Body of pancreas (tissue), 4 donors: Measurements from ENCODE around the gene CCL28. TPM values are rescaled to one million over a fixed set of nuclear protein-coding genes. Genes with fewer than 3 reads are reported as not detected.
A peak's percentile ranks its signal among the peaks of the same experiment; 100 is the strongest.

Source experiments
- ATAC-seq: fragments of 150-250 bp; one replicate; pipeline ENCODE4 v1.9.1; 2016
- DNase-seq, 4 donors: peaks; one replicate each; pipeline ENCODE4 v3.0.0-alpha.2; 2019
- H3K27ac ChIP-seq, 4 donors: fragments of 200-600 bp; sonication (generic); 1 replicate in 3 of 4; 2 replicates in 1 of 4; pipeline versions ENCODE4 v1.5.1 to v1.6.1; 2016 to 2019; ENCODE audit warnings: mild to moderate bottlenecking in 1 of 4, mixed read lengths in 1 of 4, moderate library complexity in 1 of 4
- H3K27me3 ChIP-seq, 2 donors: fragments of 200-600 bp; sonication (generic); one replicate each; pipeline ENCODE4 v1.6.0; 2016; ENCODE audit warnings: mild to moderate bottlenecking in 1 of 2
- H3K36me3 ChIP-seq, 2 donors: fragments of 200-600 bp; sonication (generic); replicated peaks in 1 of 2; 2 replicates each; pipeline ENCODE4 v1.5.1; 2016; ENCODE audit warnings: low read depth in 2 of 2; ENCODE audit not compliant: insufficient read depth in 1 of 2
- H3K4me1 ChIP-seq: fragments of 200-600 bp; sonication (generic); one replicate; pipeline ENCODE4 v1.6.0; 2016
- H3K4me3 ChIP-seq, 2 donors: fragments of 200-600 bp; sonication (generic); 1 replicate in 1 of 2; 2 replicates in 1 of 2; pipeline ENCODE4 v1.5.1; 2016 to 2019
- H3K9me3 ChIP-seq, 3 donors: fragments of 200-600 bp; sonication (generic); 1 replicate in 2 of 3; 2 replicates in 1 of 3; pipeline ENCODE4 v1.5.1; 2016
- CTCF ChIP-seq, 7 experiments: fragments of 450-650 bp in 4 of 7; fragments of 200-600 bp in 3 of 7; sonication (generic) in 3 of 7; IDR thresholded peaks; one replicate each; pipeline ENCODE4 v1.5.1; 2016 to 2019; ENCODE audit warnings: antibody characterized with exemption in 7 of 7
- POLR2A ChIP-seq, 3 donors: fragments of 450-650 bp; IDR thresholded peaks; one replicate each; pipeline ENCODE4 v1.6.1; 2016; ENCODE audit warnings: antibody characterized with exemption in 3 of 3, mild to moderate bottlenecking in 2 of 3
- WGBS, 2 donors: methylation state at CpG; one replicate each; pipeline ENCODE4 v1.1.5; 2017; 5-methylcytosine and 5-hydroxymethylcytosine counted together
- intact Hi-C: fragments of 100-400 bp; cut with DNase I; formaldehyde crosslinking; loops from one replicate; pipeline ENCODE4 v1.15.1; 2023
- total RNA-seq, 2 donors: library from RNA; depleted of rRNA; stranded (reverse); fragments of >200 nt; gene quantifications; one replicate each; pipeline ENCODE4 v1.1.0, GENCODE V29; 2016

Gene CCL28
- total RNA-seq, 2 donors from 2014 or later: 10.5 to 21.0 TPM

- ATAC-seq (peak; percentile 97), DNase-seq (peak; percentile 56 to 77 (median 64))
- H3K36me3 ChIP-seq: peaks cover 0 to 5% of the 10 kb centered on the region in 2 donors
- peak; percentile 76 to 90 (median 82) for TF ChIP-seq CTCF (IDR thresholded peaks at IDR 0.05)
- TF ChIP-seq POLR2A (IDR thresholded peaks at IDR 0.05): no peak
- WGBS, 2 donors: 27 to 29% methylated on average over 4 of the region's 4 CpGs
- peaks cover 6% of the 10 kb centered on the region for H3K4me1 ChIP-seq
- H3K27me3 ChIP-seq: no peaks in the 10 kb centered on the region
- intact Hi-C loops: loop anchor here (10.0 kb wide), 2 partner anchors 285 to 475 kb away; no protein-coding TSS in a partner anchor
- no peaks in the 10 kb centered on the region for H3K9me3 ChIP-seq
- H3K4me3 ChIP-seq: no peak overlapping the region
- H3K27ac ChIP-seq: no peak overlapping the region
Observed at GRCh38 chr5:43389679-43390329, 22.4 kb downstream of the CCL28 start.

- DNase-seq: no peak
- ATAC-seq: no peak
- intact Hi-C loops: loop anchor here (10.0 kb wide), 2 partner anchors 282 to 472 kb away; no protein-coding TSS in a partner anchor
- WGBS, 2 donors: 79 to 85% methylated on average over 3 of the region's 3 CpGs
- Histone ChIP-seq H3K4me1 (peaks cover 6% of the 10 kb centered on the region), H3K27ac (no peak overlapping the region), H3K4me3 (no peak overlapping the region), H3K27me3 (no peaks in the 10 kb centered on the region), H3K36me3 (peaks cover 0 to 5% of the 10 kb centered on the region in 2 donors), H3K9me3 (no peaks in the 10 kb centered on the region)
- TF ChIP-seq CTCF (IDR thresholded peaks at IDR 0.05) (no peak), POLR2A (IDR thresholded peaks at IDR 0.05) (no peak)
Observed at GRCh38 chr5:43386960-43387362, 25.2 kb downstream of the CCL28 start.

GRCh38 chr5:43376496-43377140 is 35.6 kb downstream of the CCL28 start:
- intact Hi-C loops: no loop called here
- H3K36me3 ChIP-seq: no peaks in the 10 kb centered on the region
- WGBS, 2 donors: 69 to 90% methylated on average over 1 of the region's 1 CpG
- H3K4me3 ChIP-seq: no peak overlapping the region
- ATAC-seq (no peak), DNase-seq (no peak)
- H3K4me1 ChIP-seq: no peaks in the 10 kb centered on the region
- H3K27me3 ChIP-seq: no peaks in the 10 kb centered on the region
- TF ChIP-seq POLR2A (IDR thresholded peaks at IDR 0.05) (no peak), CTCF (IDR thresholded peaks at IDR 0.05) (no peak)
- no peaks in the 10 kb centered on the region for H3K9me3 ChIP-seq
- H3K27ac ChIP-seq: no peak overlapping the region

GRCh38 chr5:43371821-43372220 is 40.4 kb downstream of the CCL28 start:
- no peak overlapping the region for H3K27ac ChIP-seq
- DNase-seq: no peak
- H3K4me1 ChIP-seq: no peaks in the 10 kb centered on the region
- H3K9me3 ChIP-seq: peaks cover 0 to 8% (median 0%) of the 10 kb centered on the region in 3 donors
- no peak overlapping the region for H3K4me3 ChIP-seq
- TF ChIP-seq POLR2A (IDR thresholded peaks at IDR 0.05) (no peak), CTCF (IDR thresholded peaks at IDR 0.05) (no peak)
- H3K36me3 ChIP-seq: no peaks in the 10 kb centered on the region
- intact Hi-C loops: no loop called here
- no peaks in the 10 kb centered on the region for H3K27me3 ChIP-seq
- ATAC-seq: no peak
